Naive thymus-derived CD4-positive, alpha-beta T cell (primary cell): ENCODE data around the gene DEFB110. TPM values are rescaled to one million over a fixed set of nuclear protein-coding genes. Genes with fewer than 3 reads are reported as not detected.

Experiments
- ATAC-seq: fragments of 150-1000 bp; cut with Tn5 transposase; 2 replicates; pipeline ENCODE4 v1.10.0; 2021; ENCODE audit warnings: mild to moderate bottlenecking, moderate library complexity
- CTCF ChIA-PET: fragments of 350-600 bp; sonication (Branson Sonifier 250); formaldehyde crosslinking; loops from one replicate; lab custom pipeline; 2021; ENCODE audit warnings: antibody characterized with exemption; lab: Charles Lee
- POLR2A ChIA-PET: fragments of 350-600 bp; sonication (Branson Sonifier 250); formaldehyde crosslinking; loops from one replicate; lab custom pipeline; 2021; ENCODE audit warnings: antibody characterized with exemption, inconsistent platforms; lab: Charles Lee
- DNase-seq, 9 donors: peaks; one replicate each; pipeline versions ENCODE4 v3.0.0 to v3.0.0-alpha.2; 2020 to 2022; ENCODE audit warnings: mixed read lengths in 1 of 9
- H3K27ac ChIP-seq: one replicate; pipeline ENCODE4 v1.7.0; 2013; ENCODE audit warnings: mild to moderate bottlenecking, low read depth, low read length, moderate library complexity
- H3K27me3 ChIP-seq, 2 donors: one replicate each; pipeline ENCODE4 v1.7.0; 2013; ENCODE audit warnings: low read length in 2 of 2, mild to moderate bottlenecking in 2 of 2, moderate library complexity in 2 of 2; ENCODE audit not compliant: control insufficient read depth in 2 of 2, insufficient read depth in 2 of 2
- H3K36me3 ChIP-seq, 3 experiments: 1 replicate in 2 of 3; 2 replicates in 1 of 3; pipeline ENCODE4 v1.7.0; 2013; ENCODE audit warnings: low read length in 3 of 3, mild to moderate bottlenecking in 3 of 3, moderate library complexity in 1 of 3; ENCODE audit not compliant: insufficient read depth in 3 of 3, control insufficient read depth in 2 of 3
- H3K4me1 ChIP-seq, 2 donors: one replicate each; pipeline ENCODE4 v1.7.0; 2013; ENCODE audit warnings: low read length in 2 of 2, mild to moderate bottlenecking in 2 of 2, moderate library complexity in 1 of 2; ENCODE audit not compliant: control insufficient read depth in 2 of 2, insufficient read depth in 2 of 2
- H3K4me3 ChIP-seq: 2 replicates; pipeline ENCODE4 v1.7.0; 2013; ENCODE audit warnings: mild to moderate bottlenecking, low read length
- H3K9me3 ChIP-seq, 3 experiments: 1 replicate in 2 of 3; 2 replicates in 1 of 3; pipeline ENCODE4 v1.7.0; 2013; ENCODE audit warnings: low read length in 3 of 3; ENCODE audit not compliant: control insufficient read depth in 2 of 3
- H3K27ac Mint-ChIP-seq, 9 donors: one replicate each; pipeline ENCODE4 v1.8.0; 2020 to 2022; ENCODE audit warnings: mixed read lengths in 9 of 9, mild to moderate bottlenecking in 8 of 9, moderate library complexity in 5 of 9, inconsistent platforms in 2 of 9
- H3K27me3 Mint-ChIP-seq, 5 donors: one replicate each; pipeline ENCODE4 v1.8.0; 2021 to 2022; ENCODE audit warnings: mixed read lengths in 5 of 5, mild to moderate bottlenecking in 1 of 5
- H3K36me3 Mint-ChIP-seq, 5 donors: one replicate each; pipeline ENCODE4 v1.8.0; 2020 to 2022; ENCODE audit warnings: mixed read lengths in 5 of 5, mild to moderate bottlenecking in 3 of 5, inconsistent platforms in 1 of 5
- H3K4me1 Mint-ChIP-seq, 7 donors: one replicate each; pipeline ENCODE4 v1.8.0; 2020 to 2022; ENCODE audit warnings: mixed read lengths in 7 of 7, mild to moderate bottlenecking in 3 of 7, inconsistent platforms in 1 of 7
- H3K4me3 Mint-ChIP-seq, 10 donors: one replicate each; pipeline ENCODE4 v1.8.0; 2020 to 2022; ENCODE audit warnings: mild to moderate bottlenecking in 10 of 10, mixed read lengths in 10 of 10, moderate library complexity in 6 of 10, inconsistent platforms in 2 of 10
- H3K9me3 Mint-ChIP-seq, 11 donors: one replicate each; pipeline ENCODE4 v1.8.0; 2020 to 2022; ENCODE audit warnings: mixed read lengths in 11 of 11, mild to moderate bottlenecking in 4 of 11, inconsistent platforms in 1 of 11, moderate library complexity in 1 of 11
- intact Hi-C, 2 donors: fragments of 100-400 bp; cut with micrococcal nuclease; formaldehyde crosslinking; loops; one replicate each; pipeline ENCODE4 v1.15.1; 2023
- polyA plus RNA-seq, 2 donors: library from polyadenylated mRNA; unstranded; fragments of 300-500 nt; fragmentation: Illumina TruSeq; gene quantifications; one replicate each; pipeline ENCODE4 v1.2.3, GENCODE V29; 2021
- total RNA-seq, 6 experiments: library from RNA in 5 of 6; stranded (reverse) in 5 of 6; gene quantifications; 1 replicate in 5 of 6; 2 replicates in 1 of 6; pipeline ENCODE4 v1.2.3 and lab custom pipeline; 2021 to 2026

DEFB110 gene
- total RNA-seq (not detected), polyA plus RNA-seq (not detected), total RNA-seq (lab: John Stamatoyannopoulos, UW) (not detected)

DNA sequence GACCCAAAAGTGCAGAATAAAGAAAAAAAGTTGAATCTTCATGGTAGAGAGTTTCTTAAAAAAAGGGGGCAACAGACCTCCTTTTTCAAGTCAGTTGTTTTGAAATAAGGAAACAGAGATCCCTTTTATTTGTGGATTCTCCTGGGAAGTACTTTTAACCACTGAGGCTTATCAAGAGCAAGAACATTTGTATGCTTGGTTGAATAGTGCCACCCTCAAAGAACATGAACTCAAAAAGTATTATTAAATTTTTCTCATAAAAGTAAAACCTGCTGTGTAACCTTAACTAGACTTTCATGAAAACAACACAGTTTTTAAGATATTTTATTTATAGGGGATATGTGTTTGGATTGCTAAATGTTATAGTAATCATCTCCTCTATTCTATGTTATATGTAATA is at the start of gene DEFB110:
Gene DEFB110, minus strand, starts transcription at position 101 of the 400 bp plus-strand sequence. Its CDS starts 59 bp downstream, at position 42.
- intact Hi-C loops = no loop called here
- no peak within 1 kb of the TSS for H3K27ac Mint-ChIP-seq
- H3K4me1 Mint-ChIP-seq = no peaks in the 10 kb centered on the region
- H3K9me3 ChIP-seq = no peaks in the 10 kb centered on the region
- H3K27me3 ChIP-seq = peaks cover 0 to 3% of the 10 kb centered on the region in 2 donors
- H3K36me3 ChIP-seq = no peaks in the 10 kb centered on the region
- H3K4me1 ChIP-seq = no peaks in the 10 kb centered on the region
- no peaks in the 10 kb centered on the region for H3K36me3 Mint-ChIP-seq
- POLR2A ChIA-PET = no interaction called here
- no peak for DNase-seq
- CTCF ChIA-PET = no interaction called here
- no peak within 1 kb of the TSS for H3K4me3 Mint-ChIP-seq
- no peak for ATAC-seq
- H3K27me3 Mint-ChIP-seq = no peaks in the 10 kb centered on the region
- peaks cover 0 to 16% (median 0%) of the 10 kb centered on the region in 11 donors for H3K9me3 Mint-ChIP-seq
- H3K27ac ChIP-seq = no peak within 1 kb of the TSS
- no peak within 1 kb of the TSS for H3K4me3 ChIP-seq

DNA sequence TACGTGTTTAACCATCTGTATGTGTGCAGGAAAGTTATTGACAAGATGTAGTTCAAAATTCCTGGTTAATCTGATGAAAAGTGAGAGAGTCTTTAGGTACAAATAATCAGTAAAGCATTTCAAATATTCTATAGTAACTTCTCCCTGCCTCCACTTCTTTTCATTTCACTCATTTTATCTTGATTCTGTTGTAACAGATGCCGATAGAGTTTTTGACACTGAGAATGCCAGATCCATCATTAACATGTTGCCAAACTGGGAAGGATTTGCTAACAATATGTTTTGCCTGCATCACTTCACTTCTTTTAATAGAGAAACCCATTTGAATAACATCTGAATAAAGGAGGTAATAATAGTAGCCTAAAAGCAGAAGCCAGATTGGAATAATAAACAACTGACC is 48.3 kb upstream of the DEFB110 start:
- intact Hi-C loops = no loop called here
- H3K27me3 ChIP-seq = no peaks in the 10 kb centered on the region
- H3K9me3 Mint-ChIP-seq = peaks cover 0 to 15% (median 2%) of the 10 kb centered on the region in 11 donors
- H3K27ac Mint-ChIP-seq = no peak overlapping the region
- POLR2A ChIA-PET = no interaction called here
- no peak for ATAC-seq
- DNase-seq = no peak
- H3K4me3 Mint-ChIP-seq = no peak overlapping the region
- H3K4me1 Mint-ChIP-seq = no peaks in the 10 kb centered on the region
- no peaks in the 10 kb centered on the region for H3K36me3 Mint-ChIP-seq
- CTCF ChIA-PET = no interaction called here
- no peaks in the 10 kb centered on the region for H3K9me3 ChIP-seq
- no peaks in the 10 kb centered on the region for H3K36me3 ChIP-seq
- H3K4me1 ChIP-seq = no peaks in the 10 kb centered on the region
- H3K4me3 ChIP-seq = no peak overlapping the region
- no peaks in the 10 kb centered on the region for H3K27me3 Mint-ChIP-seq
- no peak overlapping the region for H3K27ac ChIP-seq

DNA sequence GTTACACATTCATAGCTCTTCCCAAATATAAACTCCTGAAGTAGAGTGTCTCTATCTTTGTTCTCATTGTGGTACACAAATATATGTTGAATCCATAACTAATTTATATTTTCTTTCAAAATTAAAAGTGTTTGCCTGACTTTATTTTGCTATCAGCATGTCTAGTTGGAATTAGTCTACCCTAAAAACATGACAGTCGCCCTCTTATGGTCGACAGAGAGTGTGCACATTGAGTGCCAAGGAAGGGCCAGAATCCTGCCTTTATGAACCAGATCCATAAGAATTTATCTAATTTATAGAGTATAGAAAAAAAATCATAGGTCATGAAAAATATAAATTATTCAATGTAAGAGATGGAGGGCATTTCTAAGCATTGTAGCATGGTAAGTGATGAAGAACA is 40.3 kb upstream of the DEFB110 start:
- Mint-ChIP-seq H3K9me3 (peaks cover 0 to 19% (median 2%) of the 10 kb centered on the region in 11 donors), H3K27ac (no peak overlapping the region), H3K4me3 (no peak overlapping the region), H3K27me3 (no peaks in the 10 kb centered on the region), H3K36me3 (no peaks in the 10 kb centered on the region), H3K4me1 (no peaks in the 10 kb centered on the region)
- DNase-seq (no peak), ATAC-seq (no peak)
- intact Hi-C loops = no loop called here
- no peaks in the 10 kb centered on the region for H3K36me3 ChIP-seq
- H3K27me3 ChIP-seq = no peaks in the 10 kb centered on the region
- H3K4me3 ChIP-seq = no peak overlapping the region
- ChIA-PET CTCF (no interaction called here), POLR2A (no interaction called here)
- no peaks in the 10 kb centered on the region for H3K4me1 ChIP-seq
- no peaks in the 10 kb centered on the region for H3K9me3 ChIP-seq
- no peak overlapping the region for H3K27ac ChIP-seq

DNA sequence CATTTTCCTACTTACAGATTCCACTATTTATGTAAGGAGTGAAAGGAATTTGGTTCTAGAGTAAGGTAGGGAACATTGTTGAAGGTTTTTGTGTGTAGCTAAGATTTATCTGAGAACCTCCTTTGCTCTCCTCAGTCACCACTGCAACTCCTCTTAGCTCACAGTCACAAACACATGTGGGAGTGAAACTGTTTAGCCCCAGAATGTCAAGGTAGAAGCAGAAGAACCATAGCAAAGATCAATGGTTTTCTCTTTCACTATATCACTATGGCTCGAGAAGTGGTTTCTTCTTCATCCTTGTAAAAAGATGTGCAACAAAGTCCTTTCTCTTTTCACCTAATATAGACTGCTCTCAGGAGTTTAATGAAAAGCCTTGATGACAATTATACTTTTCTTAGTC is 34.4 kb upstream of the DEFB110 start:
- intact Hi-C loops = no loop called here
- H3K9me3 ChIP-seq = no peaks in the 10 kb centered on the region
- Mint-ChIP-seq H3K27me3 (no peaks in the 10 kb centered on the region), H3K27ac (no peak overlapping the region), H3K36me3 (no peaks in the 10 kb centered on the region), H3K4me1 (no peaks in the 10 kb centered on the region), H3K9me3 (peaks cover 0 to 6% (median 0%) of the 10 kb centered on the region in 11 donors), H3K4me3 (no peak overlapping the region)
- no peak overlapping the region for H3K27ac ChIP-seq
- ATAC-seq (no peak), DNase-seq (no peak)
- H3K27me3 ChIP-seq = no peaks in the 10 kb centered on the region
- no peaks in the 10 kb centered on the region for H3K36me3 ChIP-seq
- ChIA-PET POLR2A (no interaction called here), CTCF (no interaction called here)
- no peak overlapping the region for H3K4me3 ChIP-seq
- H3K4me1 ChIP-seq = no peaks in the 10 kb centered on the region

DNA sequence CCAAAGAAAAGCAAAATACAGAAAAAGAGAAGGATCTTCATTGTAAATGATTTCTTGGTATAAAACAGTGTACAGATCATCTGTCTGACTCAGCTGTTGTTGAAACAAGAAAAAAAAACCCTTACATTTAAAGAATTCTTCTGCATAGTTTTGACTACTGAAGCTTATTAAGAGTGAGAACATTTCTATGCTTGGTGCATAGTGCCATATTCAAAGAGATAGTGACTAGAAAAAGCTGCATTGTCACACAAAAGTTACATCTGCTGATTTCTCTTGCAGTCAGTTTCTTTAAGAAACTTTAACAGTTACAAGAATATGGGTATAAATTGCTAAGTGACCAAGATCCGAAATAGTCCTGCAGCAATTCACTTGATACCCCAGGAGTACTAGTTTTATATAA is 28.0 kb upstream of the DEFB110 start, which contains the start of gene DEFB112:
Gene DEFB112, minus strand, starts transcription at position 101 of the 400 bp plus-strand sequence. Its CDS starts 60 bp downstream, at position 41.
- Mint-ChIP-seq H3K36me3 (no peaks in the 10 kb centered on the region), H3K4me1 (no peaks in the 10 kb centered on the region), H3K9me3 (no peaks in the 10 kb centered on the region), H3K4me3 (no peak within 1 kb of the TSS), H3K27ac (no peak within 1 kb of the TSS), H3K27me3 (no peaks in the 10 kb centered on the region)
- Histone ChIP-seq H3K4me3 (no peak within 1 kb of the TSS), H3K9me3 (no peaks in the 10 kb centered on the region), H3K27ac (no peak within 1 kb of the TSS), H3K27me3 (no peaks in the 10 kb centered on the region), H3K36me3 (no peaks in the 10 kb centered on the region), H3K4me1 (no peaks in the 10 kb centered on the region)
- DNase-seq = no peak
- ChIA-PET CTCF (no interaction called here), POLR2A (no interaction called here)
- ATAC-seq = no peak
- intact Hi-C loops = no loop called here

DNA sequence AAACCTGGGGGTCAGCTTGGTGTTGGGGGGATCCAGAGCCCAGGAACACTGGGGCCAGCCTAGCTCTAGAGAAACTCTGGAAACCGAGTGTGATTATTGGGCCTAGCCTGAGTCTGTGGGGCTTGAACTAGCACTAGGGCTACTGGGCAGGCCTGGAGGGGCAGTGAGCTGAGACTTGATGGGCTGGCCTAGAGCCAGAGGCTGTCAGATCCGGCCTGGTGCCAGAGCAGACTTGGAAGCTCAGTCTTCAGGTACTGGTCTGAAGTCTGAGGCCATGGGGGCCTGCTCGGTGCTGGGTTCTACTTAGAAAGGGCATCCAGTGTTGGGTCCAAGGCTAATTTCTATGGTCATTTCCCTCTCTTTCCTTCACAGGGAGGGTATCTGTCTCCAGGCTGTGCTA is 25.2 kb upstream of the DEFB110 start:
- POLR2A ChIA-PET = no interaction called here
- H3K36me3 Mint-ChIP-seq = no peaks in the 10 kb centered on the region
- no peak overlapping the region for H3K27ac Mint-ChIP-seq
- Histone ChIP-seq H3K27me3 (no peaks in the 10 kb centered on the region), H3K9me3 (no peaks in the 10 kb centered on the region), H3K27ac (no peak overlapping the region), H3K4me1 (no peaks in the 10 kb centered on the region), H3K4me3 (no peak overlapping the region), H3K36me3 (no peaks in the 10 kb centered on the region)
- no peaks in the 10 kb centered on the region for H3K27me3 Mint-ChIP-seq
- H3K4me1 Mint-ChIP-seq = no peaks in the 10 kb centered on the region
- DNase-seq (no peak), ATAC-seq (no peak)
- intact Hi-C loops = no loop called here
- H3K9me3 Mint-ChIP-seq = no peaks in the 10 kb centered on the region
- CTCF ChIA-PET = no interaction called here
- no peak overlapping the region for H3K4me3 Mint-ChIP-seq

DNA sequence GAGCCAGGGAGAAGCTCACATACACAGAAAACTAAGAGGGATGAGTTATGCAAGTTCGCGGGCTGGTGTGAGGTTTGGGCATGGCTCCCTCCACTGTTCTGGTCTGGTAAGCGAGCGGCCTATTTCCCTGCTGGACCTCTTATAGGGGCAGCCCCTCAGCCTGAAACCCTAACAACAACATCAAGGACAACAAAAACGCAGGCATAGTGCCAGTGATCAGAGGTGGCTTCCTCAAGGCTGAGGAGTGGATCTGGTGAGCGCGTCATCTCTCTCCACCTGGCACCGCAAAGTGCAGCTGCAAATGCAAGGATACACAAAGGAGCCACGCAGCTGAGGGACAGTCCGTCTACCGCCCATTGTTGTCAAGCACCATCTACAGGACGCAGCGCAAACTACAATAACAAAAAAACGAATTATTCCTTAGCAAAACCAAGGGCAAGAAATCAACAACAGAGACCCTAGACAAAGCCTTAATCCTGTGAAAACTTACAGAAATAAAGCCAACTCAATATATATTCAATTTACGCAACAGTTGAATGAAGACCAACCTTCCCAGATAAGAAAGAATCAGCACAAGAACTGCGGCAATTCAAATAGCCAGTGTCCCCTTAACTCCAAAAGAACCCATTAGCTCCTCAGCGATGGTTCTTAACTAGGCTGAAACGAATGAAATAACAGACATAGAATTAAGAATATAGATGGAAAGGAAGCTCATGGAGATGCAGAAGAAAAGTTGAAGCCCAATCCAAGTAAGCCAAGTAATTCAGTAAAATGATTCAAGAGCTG is 9.2 kb upstream of the DEFB110 start:
- intact Hi-C loops = no loop called here
- Mint-ChIP-seq H3K4me1 (no peaks in the 10 kb centered on the region), H3K9me3 (peaks cover 0 to 31% (median 3%) of the 10 kb centered on the region in 11 donors), H3K36me3 (peaks cover 0 to 4% (median 0%) of the 10 kb centered on the region in 5 donors), H3K27me3 (no peaks in the 10 kb centered on the region), H3K27ac (no peak overlapping the region), H3K4me3 (no peak overlapping the region)
- Histone ChIP-seq H3K4me3 (no peak overlapping the region), H3K9me3 (no peaks in the 10 kb centered on the region), H3K27ac (no peak overlapping the region), H3K4me1 (no peaks in the 10 kb centered on the region), H3K27me3 (no peaks in the 10 kb centered on the region), H3K36me3 (no peaks in the 10 kb centered on the region)
- ChIA-PET CTCF (no interaction called here), POLR2A (no interaction called here)
- no peak for ATAC-seq
- no peak for DNase-seq
